HepG2 (cell line): ENCODE data around the gene IRF2. TPM values are rescaled to one million over a fixed set of nuclear protein-coding genes. Genes with fewer than 3 reads are reported as not detected.

ENCODE experiments used
- AHR ChIP-seq: IDR thresholded peaks from 2 replicates; pipeline ENCODE4 v1.6.1; 2018; ENCODE audit warnings: missing genetic modification reagents, missing compliant biosample characterization
- DZIP1 ChIP-seq: sonication (generic); formaldehyde crosslinking; IDR thresholded peaks from 2 replicates; pipeline ENCODE4 v1.5.0; 2020; ENCODE audit warnings: mild to moderate bottlenecking, missing genetic modification reagents
- HDAC1 ChIP-seq: sonication (generic); formaldehyde crosslinking; IDR thresholded peaks from 2 replicates; pipeline ENCODE4 v1.5.1; 2020; ENCODE audit warnings: mild to moderate bottlenecking, missing genetic modification reagents
- HIVEP1 ChIP-seq: sonication (generic); formaldehyde crosslinking; IDR thresholded peaks from 2 replicates; pipeline ENCODE4 v1.4.0; 2020; ENCODE audit warnings: mild to moderate bottlenecking, missing genetic modification reagents
- HNF4A ChIP-seq: sonication (generic); formaldehyde crosslinking; IDR thresholded peaks from 2 replicates; pipeline ENCODE4 v1.4.0; 2020; ENCODE audit warnings: missing genetic modification reagents
- ISX ChIP-seq: sonication (generic); formaldehyde crosslinking; conservative IDR thresholded peaks from 2 replicates; pipeline ENCODE4 v1.5.0; 2020; ENCODE audit warnings: missing genetic modification reagents
- KDM5A ChIP-seq: fragments of 200-600 bp; sonication (generic); IDR thresholded peaks from 2 replicates; pipeline ENCODE4 v1.7.0; 2018; ENCODE audit warnings: antibody characterized with exemption, mild to moderate bottlenecking, low read length, borderline replicate concordance
- KDM5B ChIP-seq: sonication (generic); formaldehyde crosslinking; IDR thresholded peaks from 2 replicates; pipeline ENCODE4 v1.4.0; 2020; ENCODE audit warnings: missing genetic modification reagents, mild to moderate bottlenecking, borderline replicate concordance
- KDM6A ChIP-seq: IDR thresholded peaks from 2 replicates; pipeline ENCODE4 v1.6.1; 2016; ENCODE audit warnings: low read depth
- KLF13 ChIP-seq: sonication (generic); formaldehyde crosslinking; IDR thresholded peaks from 2 replicates; pipeline ENCODE4 v1.4.0; 2020; ENCODE audit warnings: mild to moderate bottlenecking, missing genetic modification reagents
- MNT ChIP-seq: fragments of 450-650 bp; IDR thresholded peaks from 2 replicates; pipeline ENCODE4 v1.6.1; 2016
- NR0B2 ChIP-seq: sonication (generic); formaldehyde crosslinking; IDR thresholded peaks from 2 replicates; pipeline ENCODE4 v1.4.0; 2020; ENCODE audit warnings: mild to moderate bottlenecking, missing genetic modification reagents
- PITX1 ChIP-seq: sonication (generic); formaldehyde crosslinking; IDR thresholded peaks from 2 replicates; pipeline ENCODE4 v1.5.1; 2020; ENCODE audit warnings: mild to moderate bottlenecking, missing genetic modification reagents
- SPEN ChIP-seq: sonication (generic); formaldehyde crosslinking; IDR thresholded peaks from 2 replicates; pipeline ENCODE4 v1.5.1; 2020; ENCODE audit warnings: low read depth, mild to moderate bottlenecking, missing genetic modification reagents
- THAP8 ChIP-seq: sonication (generic); formaldehyde crosslinking; IDR thresholded peaks from 2 replicates; pipeline ENCODE4 v1.5.1; 2020; ENCODE audit warnings: missing genetic modification reagents, mild to moderate bottlenecking, borderline replicate concordance
- ZC3H4 ChIP-seq: sonication (generic); formaldehyde crosslinking; IDR thresholded peaks from 2 replicates; pipeline ENCODE4 v1.4.0; 2020; ENCODE audit warnings: missing genetic modification reagents, borderline replicate concordance
- ZNF326 ChIP-seq: sonication (generic); formaldehyde crosslinking; IDR thresholded peaks from 2 replicates; pipeline ENCODE4 v1.4.0; 2020; ENCODE audit warnings: missing genetic modification reagents, borderline replicate concordance
- ZNF382 ChIP-seq: sonication (generic); formaldehyde crosslinking; IDR thresholded peaks from 2 replicates; pipeline ENCODE4 v1.5.0; 2020; ENCODE audit warnings: missing genetic modification reagents, mild to moderate bottlenecking, borderline replicate concordance
- ZNF430 ChIP-seq: sonication (generic); formaldehyde crosslinking; IDR thresholded peaks from 2 replicates; pipeline ENCODE4 v1.9.0; 2021; ENCODE audit warnings: mild to moderate bottlenecking, missing genetic modification reagents
- ZNF512B ChIP-seq: sonication (generic); formaldehyde crosslinking; IDR thresholded peaks from 2 replicates; pipeline ENCODE4 v1.5.1; 2020; ENCODE audit warnings: missing genetic modification reagents, mild to moderate bottlenecking, borderline replicate concordance
- ZNF678 ChIP-seq: sonication (generic); formaldehyde crosslinking; IDR thresholded peaks from 2 replicates; pipeline ENCODE4 v1.4.0; 2020; ENCODE audit warnings: mild to moderate bottlenecking, missing genetic modification reagents
- polyA plus RNA-seq, 8 experiments: library from polyadenylated mRNA; depleted of rRNA in 3 of 8; stranded (reverse) in 7 of 8; unstranded in 1 of 8; fragments of >200 nt; fragmentation: Illumina TruSeq in 4 of 8; extraction: Trizol in 4 of 8; gene quantifications; 2 replicates each; pipeline versions ENCODE4 v1.2.1 to v1.2.3, GENCODE V29; 2011 to 2016; ENCODE audit warnings: low read depth in 4 of 8, missing spikeins in 1 of 8, mixed read lengths in 1 of 8; ENCODE audit not compliant: insufficient read depth in 1 of 8
- total RNA-seq, 5 experiments: library from RNA; depleted of rRNA; stranded (reverse); fragments of >200 nt; fragmentation: Illumina TruSeq; extraction: Trizol; gene quantifications; 2 replicates each; pipeline ENCODE4 v1.2.3, GENCODE V29; 2016; ENCODE audit warnings: low read depth in 1 of 5

Gene IRF2
- total and polyA plus RNA-seq, 2 of the 13 experiments (the other 11 are each of a cell fraction or from before 2014, with no cell fraction given) = 15.5 to 28.8 TPM

GRCh38 chr4:184472614-184473498 lies 1.5 kb downstream of the IRF2 start (continued):
- TF ChIP-seq DZIP1 = peak; percentile 41; the same call in 1 of the 2 replicates
- TF ChIP-seq ZNF430 (CRISPR knock-in tag) = peak; percentile 24; the same call in 1 of the 2 replicates
- no peak for TF ChIP-seq ZC3H4 (CRISPR knock-in tag)
- TF ChIP-seq HNF4A (CRISPR knock-in tag) = peak; percentile 80
- peak; percentile 31; the same call in 1 of the 2 replicates for TF ChIP-seq KDM6A (CRISPR knock-in tag)
- 0 out of 2 replicates have a peak, but pooled peaks have one; percentile 19 for TF ChIP-seq THAP8 (CRISPR knock-in tag)
- no peak for TF ChIP-seq ZNF326 (CRISPR knock-in tag)
- no peak for TF ChIP-seq KLF13
- no peak for TF ChIP-seq MNT
- peak; percentile 97 for TF ChIP-seq HIVEP1 (CRISPR knock-in tag)
- peak; percentile 68 for TF ChIP-seq PITX1
- peak; percentile 87 for TF ChIP-seq HDAC1 (CRISPR knock-in tag)
- TF ChIP-seq ZNF678 (CRISPR knock-in tag) = no peak
- peak; percentile 63; the same call in 1 of the 2 replicates for TF ChIP-seq AHR
- TF ChIP-seq KDM5B = peak; percentile 54; the same call in 1 of the 2 replicates
- 0 out of 2 replicates have a peak, but pooled peaks have one; percentile 34 for TF ChIP-seq NR0B2 (CRISPR knock-in tag)
- no peak for TF ChIP-seq ZNF382 (CRISPR knock-in tag)
- TF ChIP-seq ZNF512B (CRISPR knock-in tag) = peak; percentile 94; the same call in 1 of the 2 replicates
- no peak; the same call in 1 of the 2 replicates for TF ChIP-seq KDM5A
- no peak for TF ChIP-seq ISX (CRISPR knock-in tag)
- TF ChIP-seq SPEN (CRISPR knock-in tag) = peak; percentile 51
